GM18867 (cell line): ENCODE measurements around the gene JCAD.
"Not testable (repeated sequence)": the region's sequence is repeated elsewhere in the genome, so short reads cannot be mapped to it uniquely, and the experiment has no call there.

Experiments used
- ATAC-seq: cut with Tn5 transposase; IDR thresholded peaks from one replicate; pipeline ENCODE4 v1.9.1; 2021; ENCODE audit warnings: mild to moderate bottlenecking, moderate library complexity; ENCODE audit not compliant: unreplicated experiment

Gene JCAD

GRCh38 chr10:29991382-29991781 is 68.0 kb downstream of the JCAD start:
- no peak for ATAC-seq

GRCh38 chr10:29987471-29987870 is 71.9 kb downstream of the JCAD start:
- ATAC-seq, result no peak

- no peak for ATAC-seq
Observed at GRCh38 chr10:29982997-29983648, 76.3 kb downstream of the JCAD start.

DNA sequence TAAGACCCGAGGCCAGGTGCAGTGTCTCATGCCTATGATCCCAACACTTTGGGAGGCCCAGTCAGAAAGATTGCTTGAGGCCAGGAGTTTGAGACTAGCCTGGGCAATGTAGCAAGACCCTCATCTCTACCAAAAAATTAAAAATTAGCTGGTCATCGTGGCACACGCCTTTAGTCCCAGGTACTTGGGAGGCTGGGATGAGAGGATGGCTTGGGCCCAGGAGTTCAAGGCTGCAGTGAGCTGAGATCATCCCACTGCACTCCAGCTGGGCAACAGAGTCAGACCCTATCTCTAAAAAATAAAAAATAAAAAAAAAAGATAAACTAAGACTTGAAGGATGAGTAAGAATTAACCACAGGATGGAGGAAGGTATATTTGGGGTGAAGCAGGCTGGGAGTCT is 77.9 kb downstream of the JCAD start:
- no peak for ATAC-seq

GRCh38 chr10:29980084-29980483 is 79.3 kb downstream of the JCAD start:
- ATAC-seq, result no peak

- not testable (repeated sequence) for ATAC-seq
Observed at GRCh38 chr10:29979421-29979779, 80.0 kb downstream of the JCAD start.

GRCh38 chr10:29977171-29977570 is 82.2 kb downstream of the JCAD start:
- ATAC-seq, result no peak

- no peak for ATAC-seq
Observed at GRCh38 chr10:29976134-29976533, 83.3 kb downstream of the JCAD start.

- no peak for ATAC-seq
Observed at GRCh38 chr10:29974773-29975172, 84.6 kb downstream of the JCAD start.

DNA sequence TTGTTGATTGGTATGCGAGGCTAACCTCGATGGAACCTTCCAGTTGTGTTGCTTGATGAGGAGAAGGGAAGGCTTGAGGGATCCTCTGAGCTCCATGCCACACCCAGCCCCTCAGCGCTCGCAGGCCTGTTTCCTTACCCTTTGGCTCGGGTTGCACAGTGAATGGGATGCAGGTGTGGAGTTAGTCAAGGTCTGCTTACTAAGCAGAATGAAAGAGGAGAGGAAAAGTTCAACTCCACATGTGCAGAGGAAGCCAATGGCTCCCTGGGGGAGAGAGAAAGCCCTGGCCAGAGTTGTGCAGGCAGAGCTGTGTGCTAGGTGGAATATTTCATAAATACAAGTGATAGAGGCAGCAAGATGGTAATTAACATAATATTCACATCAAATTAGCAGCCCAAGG is 85.5 kb downstream of the JCAD start:
- ATAC-seq, result no peak

DNA sequence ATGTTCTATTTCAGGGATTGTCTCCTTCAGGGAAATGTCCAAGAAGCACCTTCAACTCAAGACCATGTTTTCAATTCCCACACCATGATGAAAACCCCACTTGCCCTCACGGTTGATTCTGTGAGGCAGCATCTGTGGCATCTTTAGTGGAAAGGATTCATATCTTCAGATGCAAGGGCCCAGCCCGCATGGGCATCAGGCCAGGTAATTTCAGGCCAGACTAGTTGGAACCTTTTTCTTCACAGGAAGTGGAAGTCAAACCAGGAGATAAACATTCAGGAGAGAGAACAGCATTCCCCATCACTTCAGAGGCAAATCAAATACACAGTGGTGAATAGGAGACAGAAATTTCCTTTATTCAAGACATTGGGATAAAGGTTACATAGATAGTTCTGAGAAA is 88.8 kb downstream of the JCAD start:
- ATAC-seq, result no peak

DNA sequence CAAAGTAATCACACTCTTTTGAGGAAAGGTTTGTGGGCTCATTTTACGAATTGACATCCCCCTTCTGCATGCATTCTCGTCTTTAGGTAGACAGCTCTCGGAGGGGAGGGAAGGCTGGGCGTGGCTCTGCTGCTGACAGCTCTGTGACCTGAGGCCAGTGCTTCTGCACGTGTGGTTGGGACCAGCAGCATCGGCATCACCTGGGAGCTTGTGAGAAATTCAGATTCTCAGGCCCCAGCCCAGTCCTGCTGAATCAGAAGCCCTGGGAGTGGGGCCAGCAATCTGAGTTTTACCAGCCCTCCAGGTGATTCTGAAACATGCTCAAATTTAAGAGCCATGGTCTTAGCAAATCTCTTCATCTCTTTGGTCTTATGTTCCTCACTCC is 89.4 kb downstream of the JCAD start:
- no peak for ATAC-seq

- no peak for ATAC-seq
Observed at GRCh38 chr10:29969255-29970011, 90.0 kb downstream of the JCAD start.

DNA sequence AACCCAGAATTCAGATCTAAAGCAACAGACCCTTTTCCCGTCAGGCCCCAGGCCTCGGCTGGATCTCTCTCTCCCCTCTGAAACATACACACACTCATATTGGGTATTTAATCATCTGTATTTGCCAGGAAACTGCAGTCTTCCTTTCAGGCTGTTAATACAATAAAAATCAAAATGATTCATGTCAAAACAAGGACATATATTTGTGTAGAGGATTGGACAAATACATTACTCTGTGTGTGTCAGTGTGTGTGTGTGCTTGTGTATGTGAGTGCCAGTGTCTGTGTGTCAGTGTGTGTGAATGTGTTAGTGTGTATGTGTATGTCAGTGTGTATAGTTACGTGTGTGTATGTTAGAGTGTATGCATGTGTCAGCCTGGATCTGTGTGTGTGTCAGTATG is 90.8 kb downstream of the JCAD start:
- no peak for ATAC-seq

DNA sequence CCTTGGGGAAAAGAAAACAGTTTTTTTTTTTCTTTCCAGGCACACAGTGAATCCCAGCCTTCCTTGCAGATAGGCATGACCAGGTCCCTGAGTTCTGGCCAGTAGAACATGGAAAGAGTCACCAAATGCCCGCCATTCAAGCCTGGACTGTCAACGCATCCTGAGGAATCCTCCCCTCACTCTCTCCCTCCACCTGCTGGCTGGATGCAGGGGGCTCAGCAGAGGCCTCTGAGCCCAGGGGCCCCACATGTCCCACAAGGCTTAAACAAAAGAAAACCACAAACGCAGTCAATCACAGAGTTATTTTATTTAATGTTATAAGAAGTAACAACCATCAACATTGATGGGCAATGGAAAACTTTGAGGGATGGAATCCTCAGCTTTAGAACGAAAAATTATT is 93.1 kb downstream of the JCAD start:
- no peak for ATAC-seq
